Upper lobe of left lung (tissue), 4 donors: ENCODE measurements around the gene EXOC1L.

Experiments used
- CTCF ChIP-seq, 6 experiments: fragments of 450-650 bp in 4 of 6; fragments of 200-600 bp in 2 of 6; sonication (generic) in 2 of 6; IDR thresholded peaks; one replicate each; pipeline ENCODE4 v1.5.1; 2016 to 2019; ENCODE audit warnings: antibody characterized with exemption in 6 of 6
- EP300 ChIP-seq, 4 donors: sonication (generic); formaldehyde crosslinking; IDR thresholded peaks; one replicate each; pipeline ENCODE4 v1.5.1; 2017; ENCODE audit warnings: antibody characterized with exemption in 4 of 4, control low read depth in 2 of 4
- POLR2A ChIP-seq, 4 donors: fragments of 450-650 bp; IDR thresholded peaks; one replicate each; pipeline ENCODE4 v1.5.1; 2016 to 2017; ENCODE audit warnings: antibody characterized with exemption in 4 of 4, mild to moderate bottlenecking in 2 of 4
- POLR2AphosphoS5 ChIP-seq, 2 donors: sonication (generic); formaldehyde crosslinking; IDR thresholded peaks; one replicate each; pipeline ENCODE4 v1.5.1; 2017; ENCODE audit warnings: antibody characterized with exemption in 2 of 2

- no peak for TF ChIP-seq CTCF (IDR thresholded peaks at IDR 0.05)
- no peak for TF ChIP-seq POLR2A (IDR thresholded peaks at IDR 0.05)
- no peak for TF ChIP-seq POLR2AphosphoS5 (IDR thresholded peaks at IDR 0.05)
- no peak for TF ChIP-seq EP300 (IDR thresholded peaks at IDR 0.05)
Measured at GRCh38 chr4:55854129-55854528, 34.5 kb downstream of the EXOC1L start.
